Measurements from ENCODE around the gene GAB2.

GRCh38 chr11:78417175-78417887, at the start of gene GAB2:
- no peak for TF ChIP-seq POLR2AphosphoS5 (IDR thresholded peaks at IDR 0.05; ENCODE audit: borderline replicate concordance, low read depth, low read length)
- TF ChIP-seq EZH2 (IDR thresholded peaks at IDR 0.05) = no peak
- TF ChIP-seq FOXP2 (optimal IDR thresholded peaks at IDR 0.05; ENCODE audit: control extremely low read depth, extremely low read length, insufficient read depth) = no peak

Data from SK-N-MC (cell line).